NCI-H146 treated with DMSO at 0.1 percent for 48 hours (cell line): ENCODE data around the gene ATP10B.

Source experiments
- DNase-seq: peaks from one replicate; lab custom pipeline; 2025; ENCODE audit not compliant: unreplicated experiment; lab: John Stamatoyannopoulos, UW

The ATP10B gene

DNA sequence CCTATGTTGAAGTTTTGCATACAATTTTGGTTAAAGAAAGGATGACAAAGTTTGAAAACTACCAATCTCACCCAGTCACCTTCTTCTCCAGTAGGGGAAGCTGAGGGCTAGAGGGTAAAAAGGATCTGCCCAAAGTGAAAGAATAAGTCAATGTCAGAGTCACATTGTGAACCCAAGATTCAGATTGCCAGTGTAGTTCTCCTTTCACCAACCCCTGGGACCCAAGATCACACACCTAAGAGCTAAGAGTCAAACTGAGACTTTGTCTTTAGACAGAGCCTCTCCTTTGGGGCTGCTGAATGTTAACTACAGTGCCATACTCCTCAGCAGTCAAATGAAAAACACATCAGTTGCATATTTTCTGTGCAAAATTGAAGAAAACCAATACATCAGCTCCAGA is 210.6 kb downstream of the ATP10B start:
- DNase-seq, result no peak

DNA sequence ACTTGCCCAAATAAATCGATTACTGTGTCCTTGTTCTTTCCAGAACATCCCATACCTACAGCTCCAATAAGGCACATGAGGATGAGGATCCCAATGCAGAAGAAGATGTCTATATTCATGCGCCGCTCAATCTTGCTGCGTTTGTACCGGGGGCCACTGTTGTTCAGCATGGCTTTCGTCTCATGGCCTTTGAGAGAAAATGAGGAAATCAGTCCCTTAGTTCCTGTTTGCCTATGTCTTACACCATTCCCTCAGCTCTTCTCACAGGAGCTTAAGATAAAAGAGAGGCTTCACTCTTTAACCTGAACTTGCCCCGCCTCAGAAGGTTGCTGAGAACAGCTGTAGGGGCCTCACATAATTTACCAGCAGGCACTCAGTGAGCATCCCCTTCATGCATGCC is 211.6 kb downstream of the ATP10B start:
- no peak for DNase-seq

DNA sequence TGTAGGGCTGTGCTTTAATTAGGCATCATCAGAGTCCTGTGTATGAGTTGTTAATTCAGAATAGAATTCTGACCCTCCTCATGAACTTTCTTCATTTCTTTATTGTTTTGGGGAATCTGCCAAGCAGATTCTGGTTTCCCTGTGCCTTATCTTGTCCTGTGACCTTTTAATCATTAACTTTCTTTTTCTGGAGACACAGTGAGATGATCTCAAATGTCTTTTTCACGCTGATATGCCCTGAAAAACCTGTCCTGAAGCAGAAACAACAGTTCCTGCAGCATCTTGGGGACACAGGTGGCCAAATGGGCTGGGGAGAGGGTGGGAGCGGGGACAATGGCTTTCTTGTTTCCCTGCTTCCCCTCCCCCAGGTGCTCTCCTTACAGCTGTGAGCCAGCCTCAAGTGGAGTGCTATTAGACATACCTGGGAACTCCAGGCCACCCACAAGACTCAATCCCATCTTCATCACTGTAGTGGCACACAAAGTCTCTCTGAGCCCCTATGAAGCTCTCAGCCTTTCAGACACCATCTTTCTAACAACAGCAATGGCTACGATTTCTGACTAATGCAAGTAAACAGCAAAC is 213.8 kb downstream of the ATP10B start:
- no peak for DNase-seq

DNA sequence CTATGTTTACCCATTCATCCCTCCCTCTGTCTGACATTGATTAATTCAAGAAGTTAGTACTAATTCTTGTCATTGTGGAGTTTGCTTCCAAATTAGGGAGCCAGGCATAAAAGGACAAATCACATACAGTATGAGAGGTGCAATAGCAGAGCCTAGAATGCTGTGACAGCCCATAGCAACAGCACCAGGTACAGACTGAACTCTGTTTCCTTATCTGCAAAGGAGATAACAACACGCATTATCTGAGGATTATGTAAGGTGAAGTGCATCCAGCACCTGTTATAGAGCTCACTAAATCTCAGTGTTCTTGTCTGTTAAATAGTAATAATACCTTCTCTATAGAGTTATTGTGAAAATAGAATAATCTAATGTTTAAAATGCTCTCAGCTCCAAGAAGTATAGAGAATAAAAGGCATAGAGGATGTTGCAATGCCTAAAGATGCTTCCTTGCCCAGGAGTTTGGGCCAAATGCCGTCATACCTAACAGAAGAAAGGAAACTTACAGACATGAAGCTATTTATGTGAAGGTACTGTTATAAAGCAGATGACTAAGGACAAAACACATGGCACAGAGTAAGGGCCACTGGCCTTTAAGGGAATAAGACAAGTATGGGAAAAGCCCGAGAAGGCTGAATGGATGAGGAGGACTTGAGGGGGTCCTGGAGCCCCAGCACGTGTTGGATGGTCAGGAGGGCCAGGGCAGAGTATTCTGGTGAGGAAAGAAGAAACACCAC is 214.5 kb downstream of the ATP10B start:
- DNase-seq, result no peak

DNA sequence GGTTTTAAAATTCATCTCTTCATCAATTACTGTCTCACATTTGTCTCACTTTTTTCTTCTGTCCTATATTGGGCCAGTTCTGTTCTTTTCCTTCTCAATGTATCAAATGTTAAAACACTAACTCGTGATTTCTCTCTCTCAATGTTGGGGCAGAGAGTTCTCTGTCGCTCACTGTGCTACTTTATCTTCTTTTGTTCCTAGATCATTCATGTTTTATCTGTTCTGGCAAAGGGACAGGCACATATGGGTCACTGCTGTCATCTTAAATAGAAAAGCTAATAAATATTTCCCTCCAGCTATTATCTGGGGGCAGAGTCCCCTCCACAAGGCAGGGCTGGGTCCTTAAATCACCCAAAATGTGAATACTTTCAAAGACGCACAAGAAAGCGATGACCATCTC is 216.3 kb downstream of the ATP10B start:
- DNase-seq, result no peak

DNA sequence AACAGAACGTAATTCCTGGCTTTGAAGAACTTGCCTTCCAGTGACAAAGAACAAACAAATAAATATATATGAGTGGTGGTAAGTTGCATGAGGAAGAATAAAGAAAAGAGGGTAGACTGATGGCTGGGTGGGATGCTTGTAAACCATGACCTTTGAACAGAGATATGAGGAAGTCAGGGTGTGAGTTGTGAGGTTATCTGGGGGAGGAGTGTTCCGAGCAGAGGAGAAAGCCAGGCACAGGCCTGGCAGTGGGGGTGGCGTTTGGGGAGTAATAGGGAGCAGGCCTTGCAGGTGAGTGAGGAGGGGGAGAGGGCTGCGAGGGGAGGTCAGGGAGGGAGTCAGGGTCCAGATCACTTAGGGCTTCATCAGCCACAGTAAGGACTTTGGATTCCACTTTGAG is 217.0 kb downstream of the ATP10B start:
- DNase-seq, result no peak

DNA sequence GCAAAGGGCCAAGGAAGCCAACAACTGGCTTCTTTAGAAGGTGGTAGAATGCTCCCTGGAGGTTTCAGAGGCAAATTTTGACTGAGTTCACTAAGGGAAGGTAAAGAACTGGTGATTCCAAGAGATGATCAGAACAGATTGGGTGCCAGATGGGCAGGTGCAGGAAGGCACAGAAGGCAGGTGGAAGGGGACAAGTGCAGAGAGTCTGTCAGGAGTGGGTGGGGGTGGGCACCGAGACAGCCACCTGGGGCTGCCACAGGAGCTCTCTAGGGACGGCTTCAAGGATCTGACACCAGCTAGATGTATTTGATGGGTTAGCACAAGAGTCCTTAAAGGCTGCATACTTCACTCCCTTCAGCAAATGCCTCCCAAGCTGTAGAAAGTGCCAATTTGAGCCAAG is 223.0 kb downstream of the ATP10B start:
- no peak for DNase-seq

DNA sequence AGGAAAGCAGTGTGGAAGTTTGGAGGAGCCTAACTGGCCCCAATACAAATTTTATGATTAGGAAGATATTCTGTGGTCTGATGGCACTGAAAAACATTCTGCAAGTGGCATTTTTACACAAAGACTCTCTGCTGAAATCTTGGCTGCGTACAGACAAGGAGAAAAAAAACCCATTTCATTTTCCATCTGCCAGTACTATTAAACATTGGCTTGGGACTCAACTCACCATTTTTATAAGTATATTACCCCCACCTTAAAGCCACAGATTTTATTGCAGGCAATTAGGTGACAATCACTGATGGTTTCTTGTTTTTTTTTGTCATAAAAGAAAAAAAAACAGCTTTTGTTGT is 223.4 kb downstream of the ATP10B start:
- no peak for DNase-seq

DNA sequence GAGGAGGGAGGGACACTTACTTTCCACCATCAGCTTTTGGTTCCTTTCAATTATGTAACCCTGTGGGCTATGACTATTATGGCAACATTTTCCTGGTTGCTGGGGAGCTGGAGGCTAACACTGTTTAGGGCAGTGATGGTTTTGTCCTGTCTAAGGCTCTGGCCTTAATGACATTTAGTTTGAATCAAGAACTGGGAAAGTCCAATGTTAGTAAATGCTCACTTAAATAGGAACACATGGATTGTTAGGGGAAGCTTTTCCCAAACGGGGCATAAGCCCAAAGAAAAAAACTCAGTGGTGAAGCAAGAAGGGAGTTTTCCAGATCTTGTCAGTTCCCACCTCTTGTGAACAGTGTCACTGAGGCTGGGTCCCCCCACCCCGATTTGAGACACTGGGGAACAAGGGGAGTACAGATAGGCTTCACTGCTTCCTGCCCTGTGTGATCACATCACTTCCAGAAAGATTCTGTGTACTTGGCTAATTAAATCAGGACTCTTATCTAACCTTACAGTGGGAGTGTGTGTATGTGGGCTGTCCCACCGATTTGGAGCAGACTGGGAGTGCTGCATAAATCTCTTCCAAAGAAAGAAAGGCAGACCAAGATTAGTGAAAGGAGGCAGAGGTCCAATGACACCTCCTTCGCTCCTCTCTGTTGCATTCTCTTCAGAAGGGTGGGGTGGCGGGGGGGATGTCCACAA is 223.9 kb downstream of the ATP10B start:
- DNase-seq, result no peak

DNA sequence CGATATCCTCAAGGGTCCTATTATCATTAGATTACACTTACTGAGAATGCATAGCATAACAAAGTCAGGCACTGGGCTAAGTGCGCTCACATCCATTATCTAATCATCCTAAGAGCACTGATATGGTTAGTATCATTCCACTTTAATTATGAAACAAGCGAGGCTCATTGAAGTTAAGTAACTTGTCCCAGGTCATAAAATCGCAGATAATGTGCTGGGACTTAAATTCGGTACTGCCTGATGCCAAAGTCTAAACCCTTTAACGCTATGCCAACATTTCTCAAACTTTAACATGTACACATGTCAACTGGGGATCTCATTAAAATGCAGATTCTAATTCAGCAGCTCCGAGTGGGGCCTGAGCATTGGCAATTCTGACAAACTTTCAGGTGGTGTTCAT is 225.7 kb downstream of the ATP10B start:
- DNase-seq, result no peak

DNA sequence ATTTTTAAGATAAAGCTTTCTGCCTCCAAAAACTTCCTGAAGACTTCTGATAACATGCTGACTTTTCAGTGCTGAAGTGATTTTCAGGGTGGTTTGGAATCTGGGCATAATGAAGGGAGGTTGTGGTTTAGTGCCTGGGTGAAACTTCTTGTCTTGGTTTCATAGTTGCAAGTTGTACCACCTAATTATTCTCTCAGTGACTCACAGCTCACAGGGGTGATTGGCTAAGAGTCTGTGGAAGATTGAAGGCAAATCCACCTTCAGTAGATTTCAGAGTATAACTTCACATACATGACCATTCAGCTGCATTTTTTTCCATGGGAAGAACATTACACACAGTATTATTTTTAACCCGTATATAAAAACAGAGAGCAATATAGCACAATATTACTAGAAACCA is 230.5 kb downstream of the ATP10B start:
- DNase-seq, result no peak

DNA sequence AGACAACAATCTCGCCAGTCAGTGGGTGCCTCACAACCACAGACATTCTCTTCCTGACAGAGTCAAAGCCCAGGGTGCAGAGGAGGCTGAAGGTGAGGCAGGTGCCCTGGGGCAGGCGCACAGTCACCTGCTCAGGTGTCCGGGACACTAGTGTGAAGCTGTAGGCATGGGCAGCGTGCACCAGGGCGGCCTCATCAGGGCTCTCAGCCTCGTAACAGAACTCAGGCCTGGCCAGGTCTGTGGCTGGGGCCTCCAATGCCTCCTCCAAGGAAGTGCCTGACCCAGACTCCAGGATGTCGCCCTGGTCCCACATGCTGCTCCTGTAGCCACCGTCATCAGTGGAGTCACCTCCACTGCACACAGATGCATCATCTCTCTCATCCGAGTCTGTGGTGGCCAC is 231.6 kb downstream of the ATP10B start:
- DNase-seq, result no peak

DNA sequence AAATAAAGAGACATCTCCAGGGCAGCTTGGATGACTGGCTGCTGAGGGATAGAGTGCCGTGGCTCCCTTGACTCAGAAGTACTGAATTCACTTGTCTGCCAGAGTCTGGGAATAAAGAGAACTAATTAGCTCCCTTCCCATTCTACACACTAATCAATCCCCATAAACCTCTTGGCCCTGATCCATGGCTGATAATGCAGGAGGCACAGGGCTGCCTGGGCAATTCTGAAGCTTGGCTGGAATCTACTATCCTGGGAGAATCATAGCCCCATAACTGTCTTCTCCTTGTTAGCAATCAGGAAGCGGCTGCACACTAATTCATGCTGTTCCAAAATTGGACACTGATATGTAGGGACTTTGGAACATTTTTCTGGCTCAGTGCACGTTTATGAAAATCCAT is 232.6 kb downstream of the ATP10B start:
- no peak for DNase-seq

DNA sequence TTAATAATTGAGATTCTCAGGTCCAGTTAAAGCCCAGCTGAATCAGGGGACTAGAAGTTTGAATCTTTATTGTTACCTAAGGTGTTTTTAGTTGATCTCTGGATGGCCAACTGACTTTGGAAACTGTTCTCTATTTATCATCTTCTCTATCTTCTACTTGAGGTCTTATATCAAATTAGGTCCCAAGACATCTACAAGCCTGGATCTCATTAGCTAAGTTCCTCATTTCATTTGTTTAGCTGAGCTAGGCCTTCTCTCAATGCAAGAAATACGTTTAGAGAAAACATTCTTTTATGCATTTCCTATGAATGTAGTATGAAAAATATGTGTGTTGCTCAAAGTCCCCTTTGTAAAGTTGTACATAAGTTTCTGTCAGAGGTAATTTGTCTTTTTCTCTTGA is 233.7 kb downstream of the ATP10B start:
- no peak for DNase-seq

DNA sequence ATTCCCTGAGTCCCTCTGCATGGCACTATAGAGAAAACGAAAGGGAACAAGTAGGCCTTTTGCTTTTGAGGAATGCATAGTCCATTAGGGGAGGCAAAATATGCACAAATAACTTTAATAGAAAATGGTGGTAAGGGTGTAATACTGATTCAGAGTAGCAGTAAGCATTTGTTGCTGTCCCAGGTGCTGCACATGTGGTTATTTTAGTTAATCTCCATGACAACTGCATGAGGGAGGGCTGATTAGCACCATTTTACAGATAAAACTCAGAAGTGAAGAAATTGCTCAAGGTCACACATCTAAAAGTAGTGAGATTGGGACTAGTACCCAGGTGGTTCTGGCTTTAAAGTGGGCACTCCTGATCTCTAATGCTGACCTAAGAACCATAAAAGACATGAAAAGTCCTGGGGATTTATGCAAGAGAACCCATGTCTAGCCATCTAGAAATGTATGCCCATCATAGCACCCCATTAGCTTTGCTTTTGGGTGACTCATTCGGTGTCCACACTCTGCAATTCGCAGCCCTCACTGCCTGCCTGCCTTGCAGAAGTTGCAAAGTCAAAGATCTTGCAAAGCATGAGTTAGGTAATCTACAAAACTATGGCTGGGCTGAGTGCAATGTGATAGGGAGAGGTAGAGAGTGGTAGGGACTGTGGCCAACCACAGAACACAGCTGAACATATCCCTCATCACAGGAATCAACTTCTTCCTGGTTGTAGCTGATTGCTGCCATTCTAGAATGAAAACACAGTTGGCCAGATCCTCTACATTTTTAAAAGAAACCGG is 235.1 kb downstream of the ATP10B start:
- DNase-seq, result no peak

DNA sequence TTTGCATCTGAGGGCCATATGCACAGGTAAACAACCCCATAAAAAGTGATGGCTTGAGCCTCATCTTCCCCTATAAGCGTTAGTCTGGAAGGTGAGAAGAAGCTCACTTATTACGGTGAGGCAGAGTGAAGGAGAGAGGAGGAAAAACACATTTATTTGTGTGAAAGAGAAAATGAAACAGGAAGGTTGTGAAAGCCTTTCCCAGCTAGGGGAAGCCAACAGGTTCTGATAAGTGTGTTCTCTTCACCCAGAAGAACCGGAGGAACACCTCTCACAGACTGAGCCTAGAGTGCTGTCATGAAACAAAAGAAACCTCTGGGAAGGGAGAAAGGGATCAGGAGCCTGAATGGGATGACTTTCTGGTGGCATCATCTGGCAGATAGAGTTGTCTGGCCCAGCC is 237.9 kb downstream of the ATP10B start:
- no peak for DNase-seq

DNA sequence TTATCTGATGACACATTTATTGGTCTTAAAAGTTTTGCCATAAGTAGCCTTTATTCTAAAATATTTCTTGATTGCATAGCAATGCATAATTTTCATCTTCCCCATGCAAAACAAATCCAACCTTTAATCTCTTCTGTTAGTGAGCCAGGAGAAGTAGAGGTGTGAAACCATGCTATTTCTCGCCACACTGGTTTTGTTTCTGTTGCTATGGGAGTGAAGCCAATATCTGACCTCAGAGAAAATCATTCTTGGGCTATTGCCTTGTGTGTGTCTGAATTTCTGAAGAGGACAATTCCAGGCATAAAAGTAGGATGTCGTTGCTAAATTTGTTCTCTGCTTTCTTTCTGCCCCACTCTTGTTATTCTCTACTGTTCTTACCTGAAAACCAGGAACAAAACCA is 246.7 kb downstream of the ATP10B start:
- DNase-seq, result no peak

DNA sequence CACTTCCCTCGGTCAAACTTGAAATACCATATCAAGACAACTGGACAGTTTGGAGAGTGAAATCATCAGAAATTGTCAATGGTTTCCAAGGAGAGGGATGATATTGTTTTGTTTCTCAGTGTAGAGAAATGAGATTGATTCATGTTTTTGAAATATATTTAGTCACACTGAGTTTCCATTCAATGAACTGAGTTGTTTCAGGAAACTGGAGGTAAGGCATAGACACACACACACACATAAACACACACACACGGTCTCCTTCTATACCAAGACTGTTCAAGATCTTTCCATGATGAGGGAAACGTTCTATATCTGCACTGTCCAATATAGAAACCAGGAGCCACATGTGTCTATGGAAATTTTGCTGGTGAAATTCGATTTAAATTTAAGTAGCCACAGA is 247.5 kb downstream of the ATP10B start:
- DNase-seq, result no peak

DNA sequence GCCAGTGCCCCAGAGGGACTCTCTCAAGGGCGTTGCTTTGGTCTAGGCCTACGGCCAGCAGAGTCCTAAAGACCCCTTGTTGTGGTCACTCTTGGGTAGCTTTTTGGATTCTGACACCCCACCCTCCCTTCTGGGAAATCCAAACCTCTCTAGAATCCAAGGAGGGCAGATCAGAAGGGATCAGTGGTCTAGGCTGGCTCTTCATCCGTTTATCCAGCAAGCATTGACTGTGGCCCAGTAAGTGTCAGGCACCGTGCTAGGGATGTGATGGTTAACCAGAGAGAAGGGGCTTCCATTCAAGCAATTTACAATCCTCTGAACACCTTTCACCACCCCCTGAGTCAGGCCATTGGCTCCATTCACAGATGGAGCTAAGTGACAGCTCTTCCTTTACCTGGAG is 249.3 kb downstream of the ATP10B start:
- no peak for DNase-seq

DNA sequence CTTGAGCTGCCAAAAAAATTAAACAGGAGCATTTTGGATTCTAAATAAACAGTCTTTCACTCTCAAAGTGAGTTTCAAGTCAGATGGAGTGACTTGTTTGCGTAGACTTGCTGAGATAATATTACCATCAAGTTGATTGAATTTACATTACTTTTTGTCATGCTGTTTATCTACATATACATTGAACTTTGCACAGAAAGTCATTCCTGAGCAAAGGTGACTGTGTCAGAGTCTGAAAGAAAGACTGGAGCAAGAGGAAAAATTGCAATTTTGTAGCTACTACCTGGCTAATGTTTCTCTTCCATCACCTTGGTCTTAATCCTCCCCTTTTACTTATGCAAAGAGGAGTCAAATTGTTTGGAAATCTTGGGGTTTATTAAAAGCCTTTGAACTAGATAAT is 251.0 kb downstream of the ATP10B start:
- no peak for DNase-seq

DNA sequence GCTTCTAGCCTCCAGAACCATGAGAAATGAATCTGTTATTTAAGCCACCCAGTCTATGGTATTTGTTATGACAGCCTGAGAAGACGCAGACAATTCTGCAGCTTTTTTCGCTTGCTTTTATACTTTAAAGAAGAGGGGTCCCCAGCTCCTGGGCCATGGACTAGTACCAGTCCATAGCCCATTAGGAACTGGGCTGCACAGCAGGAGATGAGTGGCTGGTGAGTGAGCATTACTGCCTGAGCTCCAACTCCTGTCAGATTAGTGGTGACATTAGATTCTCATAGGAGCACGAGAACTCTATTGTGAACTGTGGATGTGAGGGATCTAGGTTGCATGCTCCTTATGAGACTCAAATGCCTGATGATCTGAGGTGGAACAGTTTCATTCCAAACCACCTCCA is 278.7 kb downstream of the ATP10B start:
- no peak for DNase-seq
